H1 (cell line): ENCODE results near the gene TCF7L2. TPM values are rescaled to one million over a fixed set of nuclear protein-coding genes. Genes with fewer than 3 reads are reported as not detected.

Experiments used
- CTCF ChIA-PET: fragments of 300-600 bp; sonication (Branson Sonifier 250); formaldehyde crosslinking; loops from one replicate; lab custom pipeline; 2021; ENCODE audit not compliant: partially characterized antibody; lab: Charles Lee
- POLR2A ChIA-PET: fragments of 300-600 bp; sonication (Branson Sonifier 250); formaldehyde crosslinking; loops from one replicate; lab custom pipeline; 2021; ENCODE audit warnings: inconsistent platforms; ENCODE audit not compliant: partially characterized antibody; lab: Charles Lee
- DNase-seq, 2 experiments: peaks; one replicate each; pipeline versions ENCODE4 v3.0.0 to v3.0.0-alpha.2; 2010 to 2022; ENCODE audit warnings: low spot score in 2 of 2, low read depth in 1 of 2, mixed read lengths in 1 of 2
- FAIRE-seq: peaks from 2 replicates; lab custom pipeline; 2011; peaks lifted over from hg19 to GRCh38; lab: Jason Lieb, UNC
- H2AFZ ChIP-seq: 2 replicates; pipeline ENCODE4 v1.8.1; 2012; ENCODE audit warnings: low read length, inconsistent platforms
- H2AK5ac ChIP-seq: 2 replicates; pipeline ENCODE4 v1.6.1; 2013; ENCODE audit warnings: low read depth, low read length
- H2BK120ac ChIP-seq: replicated peaks from 2 replicates; pipeline ENCODE3; 2013; ENCODE audit warnings: low read depth, low read length, inconsistent platforms
- H2BK12ac ChIP-seq: 2 replicates; pipeline ENCODE4 v1.6.1; 2013; ENCODE audit warnings: low read depth, low read length
- H2BK15ac ChIP-seq: 2 replicates; pipeline ENCODE4 v1.6.1; 2013; ENCODE audit warnings: low read length
- H2BK20ac ChIP-seq: 2 replicates; pipeline ENCODE4 v1.6.1; 2013; ENCODE audit warnings: low read length
- H2BK5ac ChIP-seq: 2 replicates; pipeline ENCODE4 v1.6.1; 2013; ENCODE audit warnings: low read depth, low read length
- H3K14ac ChIP-seq: 2 replicates; pipeline ENCODE4 v1.6.1; 2013; ENCODE audit warnings: inconsistent platforms; ENCODE audit not compliant: insufficient read length
- H3K18ac ChIP-seq: 2 replicates; pipeline ENCODE4 v1.6.1; 2013; ENCODE audit warnings: low read length; ENCODE audit errors: extremely low read depth
- H3K23ac ChIP-seq: 2 replicates; pipeline ENCODE4 v1.6.1; 2013; ENCODE audit warnings: inconsistent platforms; ENCODE audit not compliant: insufficient read length
- H3K23me2 ChIP-seq: 2 replicates; pipeline ENCODE4 v1.6.1; 2013; ENCODE audit warnings: low read depth, low read length
- H3K27ac ChIP-seq: 2 replicates; pipeline ENCODE4 v1.6.1; 2011; ENCODE audit warnings: low read depth, low read length, inconsistent platforms
- H3K27me3 ChIP-seq, 4 experiments: replicated peaks in 1 of 4; 1 replicate in 1 of 4; 2 replicates in 3 of 4; pipeline versions ENCODE4 v1.6.1 to v1.8.1; 2011 to 2013; ENCODE audit warnings: low read length in 3 of 4, mild to moderate bottlenecking in 3 of 4, inconsistent platforms in 2 of 4, mixed read lengths in 2 of 4, moderate library complexity in 1 of 4; ENCODE audit not compliant: control insufficient read depth in 3 of 4, insufficient read depth in 3 of 4; ENCODE audit errors: extremely low read depth in 1 of 4
- H3K36me3 ChIP-seq, 4 experiments: 2 replicates each; pipeline versions ENCODE4 v1.6.1 to v1.8.1; 2011 to 2013; ENCODE audit warnings: mild to moderate bottlenecking in 4 of 4, low read length in 3 of 4, moderate library complexity in 2 of 4, control low read depth in 1 of 4, inconsistent platforms in 1 of 4; ENCODE audit not compliant: insufficient read depth in 4 of 4, control insufficient read depth in 2 of 4
- H3K4ac ChIP-seq: replicated peaks from 2 replicates; pipeline ENCODE3; 2013; ENCODE audit warnings: low read length, low read depth, mixed read lengths, inconsistent platforms; ENCODE audit not compliant: insufficient read length
- H3K4me1 ChIP-seq, 4 experiments: replicated peaks in 1 of 4; 1 replicate in 1 of 4; 2 replicates in 3 of 4; pipeline versions ENCODE4 v1.6.1 to v1.8.1; 2011 to 2013; ENCODE audit warnings: low read length in 3 of 4, inconsistent platforms in 2 of 4, mixed read lengths in 1 of 4; ENCODE audit not compliant: insufficient read depth in 4 of 4, control insufficient read depth in 3 of 4
- H3K4me2 ChIP-seq, 2 experiments: 2 replicates each; pipeline versions ENCODE4 v1.6.1 to v1.8.1; 2011 to 2013; ENCODE audit warnings: low read depth in 2 of 2, low read length in 2 of 2, control low read depth in 1 of 2, inconsistent platforms in 1 of 2, mild to moderate bottlenecking in 1 of 2; ENCODE audit not compliant: insufficient read depth in 1 of 2
- H3K4me3 ChIP-seq, 4 experiments: fragments of 200-600, 300-600 bp in 1 of 4; sonication (generic), shearing (Covaris generic), sonication (Bioruptor Twin) in 1 of 4; 2 replicates each; pipeline versions ENCODE4 v1.5.1 to v1.8.1; 2011 to 2016; ENCODE audit warnings: low read length in 4 of 4, low read depth in 3 of 4, control low read depth in 2 of 4, inconsistent platforms in 2 of 4, mild to moderate bottlenecking in 2 of 4, mixed read lengths in 1 of 4, moderate library complexity in 1 of 4; ENCODE audit not compliant: insufficient read depth in 2 of 4; ENCODE audit errors: extremely low read depth in 1 of 4
- H3K56ac ChIP-seq: replicated peaks from 2 replicates; pipeline ENCODE3; 2013; ENCODE audit warnings: low read depth, mild to moderate bottlenecking, mixed read lengths, low read length, inconsistent platforms; ENCODE audit not compliant: insufficient read length
- H3K79me1 ChIP-seq: 2 replicates; pipeline ENCODE4 v1.6.1; 2013; ENCODE audit warnings: low read depth, low read length, control low read depth
- H3K79me2 ChIP-seq, 2 experiments: 2 replicates each; pipeline versions ENCODE4 v1.6.1 to v1.8.1; 2012 to 2013; ENCODE audit warnings: low read length in 2 of 2, mild to moderate bottlenecking in 2 of 2, inconsistent platforms in 1 of 2; ENCODE audit not compliant: insufficient read depth in 2 of 2, control insufficient read depth in 1 of 2
- H3K9ac ChIP-seq, 4 experiments: replicated peaks in 1 of 4; 1 replicate in 1 of 4; 2 replicates in 3 of 4; pipeline versions ENCODE4 v1.6.1 to v1.8.1; 2011 to 2013; ENCODE audit warnings: low read depth in 3 of 4, low read length in 3 of 4, control low read depth in 2 of 4, mild to moderate bottlenecking in 2 of 4, moderate library complexity in 2 of 4, inconsistent platforms in 1 of 4; ENCODE audit errors: extremely low read depth in 1 of 4
- H3K9me3 ChIP-seq, 2 experiments: 2 replicates each; pipeline versions ENCODE4 v1.6.1 to v1.8.1; 2012 to 2013; ENCODE audit warnings: mild to moderate bottlenecking in 2 of 2, moderate library complexity in 2 of 2, control low read depth in 1 of 2, inconsistent platforms in 1 of 2, low read depth in 1 of 2, low read length in 1 of 2, mixed read lengths in 1 of 2; ENCODE audit not compliant: insufficient read depth in 2 of 2
- H4K20me1 ChIP-seq, 2 experiments: replicated peaks in 1 of 2; 2 replicates each; pipeline versions ENCODE3 to v1.8.1; 2011 to 2013; ENCODE audit warnings: inconsistent platforms in 2 of 2, low read length in 2 of 2, mild to moderate bottlenecking in 1 of 2; ENCODE audit not compliant: insufficient read depth in 2 of 2, control insufficient read depth in 1 of 2
- H4K5ac ChIP-seq: 2 replicates; pipeline ENCODE4 v1.6.1; 2013; ENCODE audit warnings: low read length, low read depth, mixed read lengths, inconsistent platforms; ENCODE audit not compliant: insufficient read length
- H4K8ac ChIP-seq: 2 replicates; pipeline ENCODE4 v1.8.0; 2013; ENCODE audit warnings: mild to moderate bottlenecking, moderate library complexity, low read length, inconsistent platforms; ENCODE audit not compliant: insufficient read depth; ENCODE audit errors: extremely low read depth
- H4K91ac ChIP-seq: replicated peaks from 2 replicates; pipeline ENCODE3; 2013; ENCODE audit warnings: low read length, mixed read lengths, inconsistent platforms; ENCODE audit not compliant: insufficient read length
- CBX5 ChIP-seq: fragments of 300-800, 300-1000 bp; sonication (generic); IDR thresholded peaks from 2 replicates; pipeline ENCODE4 v1.7.1; 2016; ENCODE audit warnings: antibody characterized with exemption, low read length, low read depth
- RFX5 ChIP-seq: IDR thresholded peaks from 2 replicates; pipeline ENCODE4 v1.6.1; 2011; ENCODE audit warnings: low read depth, low read length, improper control_type of control experiment, borderline replicate concordance
- WGBS, 2 experiments: shearing (Covaris generic) in 1 of 2; methylation state at CpG; one replicate each; pipeline versions ENCODE4 v1.1.6 to v1.1.7; 2013 to 2015; ENCODE audit warnings: low lambda C conversion rate in 2 of 2, mixed read lengths in 2 of 2, inconsistent platforms in 1 of 2, low coverage in 1 of 2, missing lambda C conversion rate in 1 of 2; ENCODE audit not compliant: insufficient replicate concordance in 2 of 2, insufficient coverage in 1 of 2, insufficient read length in 1 of 2; ENCODE audit errors: extremely low coverage in 1 of 2, missing lambda C conversion rate in 1 of 2; 5-methylcytosine and 5-hydroxymethylcytosine counted together
- polyA plus RNA-seq, 7 experiments: library from polyadenylated mRNA; depleted of rRNA in 3 of 7; stranded (reverse) in 5 of 7; unstranded in 2 of 7; fragments of >200 nt in 5 of 7; fragments of 200-250 nt in 2 of 7; gene quantifications; 1 replicate in 5 of 7; 2 replicates in 1 of 7; 4 replicates in 1 of 7; pipeline versions ENCODE4 v1.2.1 to v1.2.3, GENCODE V29; 2011 to 2013; ENCODE audit warnings: missing spikeins in 2 of 7, mixed read lengths in 2 of 7
- total RNA-seq: library from RNA; stranded (reverse); fragmentation: NEBNext Ultra II Directional; extraction: Animal tissue kit (Norgen Biotek cat#: 25700); gene quantifications from 2 replicates; pipeline ENCODE4 v1.2.1, GENCODE V29; 2021

The TCF7L2 gene
- total and polyA plus RNA-seq, 2 of the 8 experiments (the other 6 are each of a cell fraction or from before 2014, with no cell fraction given), result 33.9 to 67.3 TPM

- no peak overlapping the region for H3K27ac ChIP-seq
- H4K20me1 ChIP-seq, result peaks cover 12 to 19% of the 10 kb centered on the region in 2 experiments
- no peak overlapping the region for H2BK20ac ChIP-seq
- ChIA-PET CTCF (interaction anchor here (1.0 kb wide), 1 partner anchor 8 kb away, joined by 3 read pairs; no protein-coding TSS in a partner anchor), POLR2A (no interaction called here)
- H2BK120ac ChIP-seq, result no peak overlapping the region
- no peak overlapping the region for H4K8ac ChIP-seq
- H3K36me3 ChIP-seq, result no peaks in the 10 kb centered on the region
- TF ChIP-seq RFX5 (peak; percentile 46; the same call in 1 of the 2 replicates), CBX5 (no peak)
- DNase-seq (no peak), FAIRE-seq (no peak)
- H2BK12ac ChIP-seq, result no peak overlapping the region
- no peaks in the 10 kb centered on the region for H3K27me3 ChIP-seq
- 92% methylated on average over 14 of the region's 14 CpGs; no CpG with 5 or more reads in 1 of the 2 experiments for WGBS, 2 experiments
- H3K23ac ChIP-seq, result no peak overlapping the region
- H3K4me1 ChIP-seq, result peaks cover 5 to 19% (median 16%) of the 10 kb centered on the region in 4 experiments; a peak in 5 of 7 replicates
- no peak overlapping the region for H3K4ac ChIP-seq
- no peak overlapping the region for H3K4me2 ChIP-seq
- H3K18ac ChIP-seq, result no peak overlapping the region
- H4K91ac ChIP-seq, result no peak overlapping the region
- H2BK15ac ChIP-seq, result no peak overlapping the region
- peaks cover 4% of the 10 kb centered on the region; the same call in 1 of the 2 replicates for H3K79me1 ChIP-seq
- no peak overlapping the region for H2AK5ac ChIP-seq
- peaks cover 0 to 97% of the 10 kb centered on the region in 2 experiments; a peak in 3 of 4 replicates for H3K79me2 ChIP-seq
- H3K23me2 ChIP-seq, result no peaks in the 10 kb centered on the region
- H2AFZ ChIP-seq, result no peak overlapping the region
- H3K9me3 ChIP-seq, result no peaks in the 10 kb centered on the region
- H3K14ac ChIP-seq, result no peak overlapping the region
- H3K9ac ChIP-seq, result no peak overlapping the region
- no peak overlapping the region for H2BK5ac ChIP-seq
- H3K56ac ChIP-seq, result no peak overlapping the region
- H4K5ac ChIP-seq, result no peak overlapping the region
- no peak overlapping the region for H3K4me3 ChIP-seq
Measured at GRCh38 chr10:113119801-113120200, 169.8 kb downstream of the TCF7L2 start.
